HCT116 (cell line): ENCODE results near the gene TBC1D8. TPM values are rescaled to one million over a fixed set of nuclear protein-coding genes. Genes with fewer than 3 reads are reported as not detected.

Source experiments
- ATAC-seq: fragments of 200-7000 bp; cut with Tn5 transposase; 2 replicates; pipeline ENCODE4 v1.9.1; 2020; ENCODE audit warnings: mild to moderate bottlenecking, moderate library complexity
- BruUV-seq: library from RNA; stranded (reverse); fragments of 400-500 nt; replicated peaks from 2 replicates; lab custom pipeline; 2021; lab: Mats Ljungman, UMichigan
- CTCF ChIA-PET: fragments of 300-600 bp; sonication (Branson Sonifier 250); formaldehyde crosslinking; loops from one replicate; lab custom pipeline; 2021; ENCODE audit warnings: antibody characterized with exemption; lab: Charles Lee
- POLR2A ChIA-PET: fragments of 300-600, 350-600 bp; sonication (Branson Sonifier 250); formaldehyde crosslinking; loops from one replicate; lab custom pipeline; 2021; ENCODE audit warnings: antibody characterized with exemption; lab: Charles Lee
- RAD21 ChIA-PET, 2 experiments: fragments of 300-600 bp; sonication (Branson Sonifier 250); formaldehyde crosslinking; loops; one replicate each; lab custom pipeline; 2023; ENCODE audit warnings: low total read pairs in 2 of 2; ENCODE audit not compliant: uncharacterized antibody in 2 of 2, unreplicated experiment in 2 of 2, low non-redundant PET in 1 of 2; lab: Charles Lee
- DNase-seq: peaks from one replicate; pipeline ENCODE4 v3.0.0-alpha.2; 2010; ENCODE audit warnings: low read depth, low spot score
- H2AFZ ChIP-seq: fragments of 200-600 bp; shearing (Covaris generic), sonication (generic); 2 replicates; pipeline ENCODE4 v1.6.1; 2017; ENCODE audit warnings: low read depth, mixed run types, mixed read lengths, antibody characterized with exemption, low read length; ENCODE audit not compliant: poor library complexity, severe bottlenecking
- H3K27ac ChIP-seq: 2 replicates; pipeline ENCODE4 v1.5.1; 2012; ENCODE audit warnings: low read depth, low read length
- H3K27me3 ChIP-seq: fragments of 200-600 bp; sonication (generic); 2 replicates; pipeline ENCODE4 v1.6.1; 2016; ENCODE audit warnings: mixed run types, low read length, mixed read lengths; ENCODE audit not compliant: insufficient read depth
- H3K36me3 ChIP-seq, 2 experiments: fragments of 200-500 bp in 1 of 2; fragments of 200-600 bp in 1 of 2; sonication (Bioruptor generic) in 1 of 2; sonication (generic) in 1 of 2; 2 replicates each; pipeline versions ENCODE4 v1.5.1 to v1.6.1; 2014 to 2016; ENCODE audit warnings: low read length in 2 of 2, inconsistent platforms in 1 of 2, mixed read lengths in 1 of 2, mixed run types in 1 of 2; ENCODE audit not compliant: insufficient read depth in 2 of 2, control insufficient read depth in 1 of 2
- H3K4me1 ChIP-seq, 2 experiments: fragments of 200-600 bp in 1 of 2; sonication (generic) in 1 of 2; 2 replicates each; pipeline versions ENCODE4 v1.5.1 to v1.6.1; 2012 to 2017; ENCODE audit warnings: low read length in 2 of 2, inconsistent platforms in 1 of 2, mild to moderate bottlenecking in 1 of 2, mixed read lengths in 1 of 2, mixed run types in 1 of 2, moderate library complexity in 1 of 2; ENCODE audit not compliant: insufficient read depth in 2 of 2, control insufficient read depth in 1 of 2
- H3K4me2 ChIP-seq: fragments of 200-600 bp; sonication (generic); 2 replicates; pipeline ENCODE4 v1.6.1; 2017; ENCODE audit warnings: mixed run types, low read length, mixed read lengths
- H3K4me3 ChIP-seq, 2 experiments: fragments of 200-600 bp in 1 of 2; sonication (generic) in 1 of 2; replicated peaks in 1 of 2; 2 replicates each; pipeline ENCODE4 v1.5.1; 2011 to 2016; ENCODE audit warnings: low read length in 2 of 2, control low read depth in 1 of 2, low read depth in 1 of 2, mild to moderate bottlenecking in 1 of 2, mixed read lengths in 1 of 2, mixed run types in 1 of 2
- H3K79me2 ChIP-seq: fragments of 200-600 bp; sonication (generic); 2 replicates; pipeline ENCODE4 v1.6.1; 2017; ENCODE audit warnings: mild to moderate bottlenecking, mixed run types, low read length, moderate library complexity, mixed read lengths; ENCODE audit not compliant: insufficient read depth
- H3K9ac ChIP-seq: fragments of 200-600 bp; sonication (generic); 2 replicates; pipeline ENCODE4 v1.6.1; 2016; ENCODE audit warnings: low read length, mixed read lengths
- H3K9me2 ChIP-seq: fragments of 200-600 bp; sonication (generic), shearing (Covaris generic); 2 replicates; pipeline ENCODE4 v1.6.1; 2017; ENCODE audit warnings: mixed run types, mild to moderate bottlenecking, moderate library complexity; ENCODE audit not compliant: insufficient read depth
- H3K9me3 ChIP-seq, 2 experiments: fragments of 200-500 bp in 1 of 2; fragments of 200-600 bp in 1 of 2; sonication (Bioruptor generic) in 1 of 2; sonication (generic) in 1 of 2; 2 replicates each; pipeline ENCODE4 v1.6.1; 2014 to 2017; ENCODE audit warnings: low read length in 2 of 2, mixed read lengths in 2 of 2, inconsistent platforms in 1 of 2, low read depth in 1 of 2, mild to moderate bottlenecking in 1 of 2, mixed run types in 1 of 2, moderate library complexity in 1 of 2; ENCODE audit not compliant: control insufficient read depth in 1 of 2, insufficient read depth in 1 of 2
- H4K20me1 ChIP-seq: fragments of 200-600 bp; sonication (generic), shearing (Covaris generic); 2 replicates; pipeline ENCODE4 v1.6.1; 2017; ENCODE audit warnings: mixed run types, mild to moderate bottlenecking, moderate library complexity; ENCODE audit not compliant: insufficient read depth
- CEBPB ChIP-seq: IDR thresholded peaks from 2 replicates; pipeline ENCODE4 v1.6.1; 2012; ENCODE audit warnings: low read depth
- CTCF ChIP-seq, 3 experiments: fragments of 200-600 bp in 1 of 3; sonication (generic) in 1 of 3; IDR thresholded peaks in 2 of 3; conservative IDR thresholded peaks in 1 of 3; 2 replicates each; pipeline ENCODE4 v1.5.1; 2012 to 2017; ENCODE audit warnings: low read depth in 2 of 3, low read length in 2 of 3, antibody characterized with exemption in 1 of 3, borderline replicate concordance in 1 of 3, control low read depth in 1 of 3, mild to moderate bottlenecking in 1 of 3, mixed read lengths in 1 of 3, mixed run types in 1 of 3, moderate library complexity in 1 of 3; ENCODE audit not compliant: insufficient read depth in 1 of 3
- EGR1 ChIP-seq: IDR thresholded peaks from 2 replicates; pipeline ENCODE4 v1.6.1; 2012; ENCODE audit warnings: low read depth
- EZH2 ChIP-seq: fragments of 200-600 bp; sonication (generic); IDR thresholded peaks from 2 replicates; pipeline ENCODE4 v1.6.1; 2017; ENCODE audit warnings: antibody characterized with exemption, mixed run types
- POLR2A ChIP-seq: IDR thresholded peaks from 2 replicates; pipeline ENCODE4 v1.7.0; 2011; ENCODE audit warnings: borderline replicate concordance; ENCODE audit not compliant: insufficient read depth, insufficient read length; ENCODE audit errors: extremely low read depth
- POLR2AphosphoS5 ChIP-seq: IDR thresholded peaks from 2 replicates; pipeline ENCODE4 v1.6.1; 2011; ENCODE audit warnings: mild to moderate bottlenecking, low read depth, low read length, moderate library complexity
- ZNF274 ChIP-seq: fragments of 200-500 bp; sonication (Bioruptor generic); IDR thresholded peaks from 2 replicates; pipeline ENCODE4 v1.6.1; 2014; ENCODE audit warnings: mild to moderate bottlenecking, low read depth, low read length, inconsistent platforms
- intact Hi-C: fragments of 100-400 bp; cut with micrococcal nuclease; formaldehyde crosslinking; loops from 2 replicates; pipeline ENCODE4 v1.10.0; 2022
- total RNA-seq: library from RNA; stranded (reverse); gene quantifications from one replicate; pipeline ENCODE4 v1.2.1, GENCODE V29; 2021; ENCODE audit not compliant: unreplicated experiment
- TF ChIP-seq, protein P1 (sequence below): IDR thresholded peaks from 2 replicates; pipeline ENCODE4 v1.6.1; 2012; ENCODE audit warnings: low read depth
- TF ChIP-seq, protein P2 (sequence below): IDR thresholded peaks from 2 replicates; pipeline ENCODE4 v1.6.1; 2012

The TBC1D8 gene
- total RNA-seq, 1 experiment from 2014 or later, result 44.0 TPM

GRCh38 chr2:101123795-101124471 is 27.2 kb downstream of the TBC1D8 start:
- peak overlapping the region in 1 of 2 experiments; percentile 38; a peak in 2 of 4 replicates for H3K4me3 ChIP-seq
- peak overlapping the region; percentile 93 for H3K27ac ChIP-seq
- DNase-seq (no peak), ATAC-seq (no peak)
- peaks cover 85% of the 10 kb centered on the region for H3K79me2 ChIP-seq
- ChIA-PET RAD21 (no interaction called here), CTCF (no interaction called here), POLR2A (interaction anchor here (0.8 to 1.6 kb wide), 3 partner anchors 27 to 29 kb away, joined by 3 to 4 read pairs (median 3); partner anchors contain the start of gene TBC1D8)
- H4K20me1 ChIP-seq, result no peaks in the 10 kb centered on the region
- TF ChIP-seq ZNF274, result no peak
- TF ChIP-seq, protein P1, sequence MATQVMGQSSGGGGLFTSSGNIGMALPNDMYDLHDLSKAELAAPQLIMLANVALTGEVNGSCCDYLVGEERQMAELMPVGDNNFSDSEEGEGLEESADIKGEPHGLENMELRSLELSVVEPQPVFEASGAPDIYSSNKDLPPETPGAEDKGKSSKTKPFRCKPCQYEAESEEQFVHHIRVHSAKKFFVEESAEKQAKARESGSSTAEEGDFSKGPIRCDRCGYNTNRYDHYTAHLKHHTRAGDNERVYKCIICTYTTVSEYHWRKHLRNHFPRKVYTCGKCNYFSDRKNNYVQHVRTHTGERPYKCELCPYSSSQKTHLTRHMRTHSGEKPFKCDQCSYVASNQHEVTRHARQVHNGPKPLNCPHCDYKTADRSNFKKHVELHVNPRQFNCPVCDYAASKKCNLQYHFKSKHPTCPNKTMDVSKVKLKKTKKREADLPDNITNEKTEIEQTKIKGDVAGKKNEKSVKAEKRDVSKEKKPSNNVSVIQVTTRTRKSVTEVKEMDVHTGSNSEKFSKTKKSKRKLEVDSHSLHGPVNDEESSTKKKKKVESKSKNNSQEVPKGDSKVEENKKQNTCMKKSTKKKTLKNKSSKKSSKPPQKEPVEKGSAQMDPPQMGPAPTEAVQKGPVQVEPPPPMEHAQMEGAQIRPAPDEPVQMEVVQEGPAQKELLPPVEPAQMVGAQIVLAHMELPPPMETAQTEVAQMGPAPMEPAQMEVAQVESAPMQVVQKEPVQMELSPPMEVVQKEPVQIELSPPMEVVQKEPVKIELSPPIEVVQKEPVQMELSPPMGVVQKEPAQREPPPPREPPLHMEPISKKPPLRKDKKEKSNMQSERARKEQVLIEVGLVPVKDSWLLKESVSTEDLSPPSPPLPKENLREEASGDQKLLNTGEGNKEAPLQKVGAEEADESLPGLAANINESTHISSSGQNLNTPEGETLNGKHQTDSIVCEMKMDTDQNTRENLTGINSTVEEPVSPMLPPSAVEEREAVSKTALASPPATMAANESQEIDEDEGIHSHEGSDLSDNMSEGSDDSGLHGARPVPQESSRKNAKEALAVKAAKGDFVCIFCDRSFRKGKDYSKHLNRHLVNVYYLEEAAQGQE, result no peak
- TF ChIP-seq CEBPB, result no peak
- no peak for TF ChIP-seq POLR2AphosphoS5
- TF ChIP-seq, protein P2, sequence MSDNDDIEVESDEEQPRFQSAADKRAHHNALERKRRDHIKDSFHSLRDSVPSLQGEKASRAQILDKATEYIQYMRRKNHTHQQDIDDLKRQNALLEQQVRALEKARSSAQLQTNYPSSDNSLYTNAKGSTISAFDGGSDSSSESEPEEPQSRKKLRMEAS, result no peak
- no peak for TF ChIP-seq POLR2A
- TF ChIP-seq EGR1, result no peak
- no peak for TF ChIP-seq EZH2
- no peak for TF ChIP-seq CTCF (IDR thresholded peaks at IDR 0.05 in 2 of 3, conservative IDR thresholded peaks at IDR 0.05 in 1 of 3; ENCODE audit: borderline replicate concordance in 1 of 3, insufficient read depth in 1 of 3, low read depth in 2 of 3, low read length in 2 of 3)
- H3K4me2 ChIP-seq, result peak overlapping the region; percentile 72
- intact Hi-C loops, result no loop called here
- no peaks in the 10 kb centered on the region for H3K27me3 ChIP-seq
- no peak overlapping the region for H2AFZ ChIP-seq
- no peaks in the 10 kb centered on the region; a peak in 1 of 4 replicates for H3K9me3 ChIP-seq
- H3K4me1 ChIP-seq, result peaks cover 94 to 99% of the 10 kb centered on the region in 2 experiments
- no peaks in the 10 kb centered on the region for H3K36me3 ChIP-seq
- H3K9ac ChIP-seq, result peak overlapping the region; percentile 54
- BruUV-seq, result no TSS peak
- H3K9me2 ChIP-seq, result no peaks in the 10 kb centered on the region
